Epithelial cell of proximal tubule (primary cell): ENCODE measurements around the gene KIF21B. TPM values are rescaled to one million over a fixed set of nuclear protein-coding genes. Genes with fewer than 3 reads are reported as not detected.

Experiments used
- DNase-seq: peaks from one replicate; pipeline ENCODE4 v3.0.0-alpha.2; 2011; ENCODE audit warnings: low read depth
- H3K4me3 ChIP-seq: 2 replicates; pipeline ENCODE4 v1.5.1; 2011; ENCODE audit warnings: low read depth, mild to moderate bottlenecking, low read length
- total RNA-seq: library from RNA; depleted of rRNA; stranded (reverse); fragments of >200 nt; gene quantifications from 2 replicates; pipeline ENCODE4 v1.2.3, GENCODE V29; 2015
- TF ChIP-seq, protein P1 (sequence below): conservative IDR thresholded peaks from 2 replicates; pipeline ENCODE4 v1.5.1; 2012; ENCODE audit warnings: low read depth, mild to moderate bottlenecking, low read length

KIF21B gene
- total RNA-seq, 1 donor from 2014 or later = 13.3 TPM

GRCh38 chr1:201015551-201016091 lies 7.9 kb downstream of the KIF21B start:
- TF ChIP-seq, protein P1, sequence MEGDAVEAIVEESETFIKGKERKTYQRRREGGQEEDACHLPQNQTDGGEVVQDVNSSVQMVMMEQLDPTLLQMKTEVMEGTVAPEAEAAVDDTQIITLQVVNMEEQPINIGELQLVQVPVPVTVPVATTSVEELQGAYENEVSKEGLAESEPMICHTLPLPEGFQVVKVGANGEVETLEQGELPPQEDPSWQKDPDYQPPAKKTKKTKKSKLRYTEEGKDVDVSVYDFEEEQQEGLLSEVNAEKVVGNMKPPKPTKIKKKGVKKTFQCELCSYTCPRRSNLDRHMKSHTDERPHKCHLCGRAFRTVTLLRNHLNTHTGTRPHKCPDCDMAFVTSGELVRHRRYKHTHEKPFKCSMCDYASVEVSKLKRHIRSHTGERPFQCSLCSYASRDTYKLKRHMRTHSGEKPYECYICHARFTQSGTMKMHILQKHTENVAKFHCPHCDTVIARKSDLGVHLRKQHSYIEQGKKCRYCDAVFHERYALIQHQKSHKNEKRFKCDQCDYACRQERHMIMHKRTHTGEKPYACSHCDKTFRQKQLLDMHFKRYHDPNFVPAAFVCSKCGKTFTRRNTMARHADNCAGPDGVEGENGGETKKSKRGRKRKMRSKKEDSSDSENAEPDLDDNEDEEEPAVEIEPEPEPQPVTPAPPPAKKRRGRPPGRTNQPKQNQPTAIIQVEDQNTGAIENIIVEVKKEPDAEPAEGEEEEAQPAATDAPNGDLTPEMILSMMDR = no peak
- H3K4me3 ChIP-seq = no peak overlapping the region
- no peak for DNase-seq

DNA sequence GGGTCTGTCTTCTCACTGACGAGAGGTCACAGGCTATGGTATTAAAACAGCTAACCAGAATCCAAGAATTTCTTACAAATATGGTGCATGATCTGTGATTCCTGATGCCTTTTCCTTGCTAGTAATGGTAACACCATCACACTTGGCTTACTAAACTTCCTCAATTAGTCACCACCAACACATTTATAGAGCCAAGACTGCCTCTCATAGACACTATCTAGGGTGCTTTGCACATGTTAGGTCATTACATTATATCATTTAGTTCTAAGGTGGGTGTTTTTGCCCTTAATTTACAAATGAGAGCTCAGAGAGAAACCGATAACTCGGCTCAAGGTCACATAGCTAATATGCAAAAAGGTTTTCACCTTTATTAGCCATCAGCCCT lies 8.7 kb downstream of the KIF21B start:
- H3K4me3 ChIP-seq = no peak overlapping the region
- DNase-seq = peak; percentile 46
- TF ChIP-seq, protein P1 = no peak

DNA sequence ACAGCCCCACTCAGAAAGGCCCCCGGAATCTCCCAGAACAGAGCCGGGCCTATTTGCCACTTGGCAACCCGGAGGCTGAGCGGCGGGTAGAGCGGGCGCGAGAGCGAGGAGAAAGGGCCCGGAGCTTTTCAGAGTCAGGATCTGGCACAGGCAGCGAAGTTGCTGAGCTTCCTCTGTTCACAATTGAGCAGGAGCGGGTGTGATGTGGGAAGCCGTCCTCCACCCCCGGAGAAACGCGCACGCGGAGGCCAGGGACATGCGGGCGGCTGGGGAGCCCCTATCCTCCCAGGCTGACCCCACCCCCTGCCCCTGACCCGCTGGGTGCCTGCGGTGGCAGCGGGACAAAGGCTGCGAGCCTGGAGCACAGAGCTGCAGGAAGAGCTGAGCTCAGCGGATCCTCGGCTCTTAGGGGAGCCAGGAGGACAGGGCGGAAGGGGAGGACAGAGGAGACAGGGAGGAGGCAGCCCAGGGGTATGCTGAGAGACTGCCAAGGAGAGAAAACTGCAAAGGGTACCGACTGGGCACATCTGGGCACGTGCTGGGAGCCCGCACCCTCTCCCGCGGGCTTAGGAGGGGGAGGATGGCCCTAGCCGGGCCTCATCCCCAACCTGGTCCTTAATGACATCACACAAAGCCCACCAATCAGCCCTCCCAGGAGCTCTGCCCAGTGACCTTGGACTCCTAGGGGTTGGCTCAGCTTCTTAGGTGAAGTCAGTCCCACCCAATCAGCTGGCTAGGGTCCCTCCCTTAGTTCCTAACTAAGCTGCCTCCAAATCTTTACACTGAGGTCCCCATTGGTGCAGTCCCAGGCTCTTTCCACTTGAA lies 9.3 kb downstream of the KIF21B start:
- no peak overlapping the region for H3K4me3 ChIP-seq
- no peak for DNase-seq
- TF ChIP-seq, protein P1 = no peak

DNA sequence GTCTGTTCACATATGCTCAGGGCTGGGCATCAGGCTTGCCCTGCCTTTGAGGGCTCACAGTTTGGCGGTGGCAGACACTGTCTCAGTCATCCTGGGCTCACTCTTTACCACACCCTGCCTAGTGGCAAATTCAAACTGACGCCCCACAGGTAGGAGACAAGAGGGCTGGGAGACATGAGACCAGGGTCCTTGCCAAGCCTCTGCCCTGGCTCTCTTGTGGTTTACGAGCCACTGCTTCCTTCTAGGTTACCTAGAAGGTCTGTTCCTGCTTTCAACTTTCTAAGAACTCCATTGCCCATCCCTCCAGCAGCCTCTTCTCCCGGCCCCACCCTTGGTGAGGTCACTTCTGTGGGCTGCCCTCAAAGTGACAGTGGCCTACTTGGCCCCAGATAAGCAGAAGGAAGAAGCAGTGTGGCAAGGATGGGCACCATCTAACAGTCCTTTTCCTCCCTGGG lies 10.5 kb downstream of the KIF21B start:
- DNase-seq = no peak
- no peak overlapping the region for H3K4me3 ChIP-seq
- TF ChIP-seq, protein P1 = no peak

DNA sequence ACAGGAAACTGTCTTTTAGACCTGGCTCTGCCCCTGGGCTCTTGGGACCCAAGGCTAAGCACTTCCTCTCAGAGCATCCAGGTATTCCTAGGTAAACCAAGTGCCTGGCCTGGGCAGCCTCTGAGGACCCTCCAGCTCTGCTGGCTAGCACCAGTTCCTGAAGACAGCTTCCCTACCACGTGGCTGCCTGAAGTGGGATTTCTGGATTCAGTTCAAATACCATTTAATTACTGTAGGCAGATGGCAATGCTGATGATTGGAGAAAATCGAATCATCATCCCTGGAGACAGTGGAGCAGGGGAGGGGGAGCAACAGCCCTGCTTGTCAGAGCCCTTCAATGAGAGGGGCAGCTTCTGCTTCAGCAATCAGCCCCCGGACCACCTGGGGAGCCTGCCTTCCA lies 11.9 kb downstream of the KIF21B start:
- TF ChIP-seq, protein P1 = no peak

DNA sequence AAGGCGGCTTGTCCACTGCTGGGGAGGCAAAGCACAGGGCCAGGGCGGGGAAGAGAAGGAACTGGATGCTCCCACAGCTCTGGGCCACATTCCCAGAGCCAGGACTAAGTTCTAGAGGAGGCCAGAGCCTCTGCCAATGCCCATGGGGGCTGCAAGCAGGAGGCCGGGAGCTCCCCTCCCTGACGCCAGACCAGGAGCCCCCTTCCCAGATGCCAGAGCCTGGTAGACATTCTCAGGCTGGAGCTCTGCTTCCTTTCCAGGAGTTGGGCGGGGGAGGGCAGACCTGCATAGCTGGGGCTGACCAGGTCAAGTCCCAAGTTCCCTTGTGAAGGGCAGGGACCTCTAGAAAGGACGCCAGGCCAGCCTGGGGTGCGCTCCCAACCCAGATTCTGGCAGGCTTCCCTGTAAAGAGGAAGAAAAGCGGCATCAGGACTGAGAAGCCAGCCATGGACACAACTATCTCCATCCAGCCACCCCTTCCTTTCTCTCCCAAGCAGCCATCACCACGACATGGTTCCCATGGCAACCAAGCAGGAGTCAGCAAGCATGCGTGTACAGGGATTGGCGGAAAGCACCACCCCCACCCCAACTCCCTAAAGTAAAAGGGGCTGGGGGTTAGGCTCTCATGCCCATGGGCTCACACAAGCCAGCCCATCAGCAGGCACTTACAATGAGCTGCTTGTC lies 13.4 kb downstream of the KIF21B start:
- TF ChIP-seq, protein P1 = no peak
- no peak for DNase-seq
- H3K4me3 ChIP-seq = no peak overlapping the region

More for the DNA sequence above, 11.9 kb downstream of the KIF21B start:
- DNase-seq = no peak
- H3K4me3 ChIP-seq = no peak overlapping the region
